HEK293 (cell line): ENCODE data around the gene CDK8.

Experiments
- GLIS1 ChIP-seq: fragments of 450-650 bp; formaldehyde crosslinking; IDR thresholded peaks from 2 replicates; pipeline ENCODE4 v1.5.1; 2016; ENCODE audit warnings: missing biosample characterization, missing genetic modification characterization
- KLF1 ChIP-seq: fragments of 450-650 bp; formaldehyde crosslinking; IDR thresholded peaks from 2 replicates; pipeline ENCODE4 v1.5.1; 2016; ENCODE audit warnings: missing biosample characterization, missing genetic modification characterization
- PBX3 ChIP-seq: sonication (generic); formaldehyde crosslinking; IDR thresholded peaks from 2 replicates; pipeline ENCODE4 v1.8.1; 2022; ENCODE audit warnings: mild to moderate bottlenecking, moderate library complexity, missing genetic modification reagents
- ZFP3 ChIP-seq: fragments of 450-650 bp; formaldehyde crosslinking; IDR thresholded peaks from 2 replicates; pipeline ENCODE4 v1.5.1; 2016; ENCODE audit warnings: low read depth, missing biosample characterization, missing genetic modification characterization
- TF ChIP-seq, protein P1 (sequence below): fragments of 450-650 bp; formaldehyde crosslinking; IDR thresholded peaks from 2 replicates; pipeline ENCODE4 v1.5.1; 2016; ENCODE audit warnings: missing biosample characterization, missing genetic modification characterization

GRCh38 chr13:26254583-26255111 is 718 bp downstream of the CDK8 start:
- TF ChIP-seq, protein P1, sequence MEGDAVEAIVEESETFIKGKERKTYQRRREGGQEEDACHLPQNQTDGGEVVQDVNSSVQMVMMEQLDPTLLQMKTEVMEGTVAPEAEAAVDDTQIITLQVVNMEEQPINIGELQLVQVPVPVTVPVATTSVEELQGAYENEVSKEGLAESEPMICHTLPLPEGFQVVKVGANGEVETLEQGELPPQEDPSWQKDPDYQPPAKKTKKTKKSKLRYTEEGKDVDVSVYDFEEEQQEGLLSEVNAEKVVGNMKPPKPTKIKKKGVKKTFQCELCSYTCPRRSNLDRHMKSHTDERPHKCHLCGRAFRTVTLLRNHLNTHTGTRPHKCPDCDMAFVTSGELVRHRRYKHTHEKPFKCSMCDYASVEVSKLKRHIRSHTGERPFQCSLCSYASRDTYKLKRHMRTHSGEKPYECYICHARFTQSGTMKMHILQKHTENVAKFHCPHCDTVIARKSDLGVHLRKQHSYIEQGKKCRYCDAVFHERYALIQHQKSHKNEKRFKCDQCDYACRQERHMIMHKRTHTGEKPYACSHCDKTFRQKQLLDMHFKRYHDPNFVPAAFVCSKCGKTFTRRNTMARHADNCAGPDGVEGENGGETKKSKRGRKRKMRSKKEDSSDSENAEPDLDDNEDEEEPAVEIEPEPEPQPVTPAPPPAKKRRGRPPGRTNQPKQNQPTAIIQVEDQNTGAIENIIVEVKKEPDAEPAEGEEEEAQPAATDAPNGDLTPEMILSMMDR (tag by site-specific recombination), result no peak
- TF ChIP-seq GLIS1, result no peak
- no peak for TF ChIP-seq PBX3 (CRISPR knock-in tag)
- TF ChIP-seq KLF1 (tag by site-specific recombination), result no peak
- TF ChIP-seq ZFP3 (tag by site-specific recombination), result no peak
